GM18511 (cell line): ENCODE data around the gene LRRC4C.

Source experiments
- ATAC-seq: cut with Tn5 transposase; IDR thresholded peaks from one replicate; pipeline ENCODE4 v1.9.1; 2021; ENCODE audit warnings: mild to moderate bottlenecking, moderate library complexity; ENCODE audit not compliant: unreplicated experiment

Gene LRRC4C

GRCh38 chr11:41133023-41133422 lies 326.4 kb downstream of the LRRC4C start:
- no peak for ATAC-seq

- ATAC-seq, result no peak
Observed at GRCh38 chr11:41121600-41121999, 337.9 kb downstream of the LRRC4C start.

GRCh38 chr11:41119484-41119883 lies 340.0 kb downstream of the LRRC4C start:
- ATAC-seq, result no peak

- no peak for ATAC-seq
Observed at GRCh38 chr11:41118521-41118920, 340.9 kb downstream of the LRRC4C start.

GRCh38 chr11:41116970-41117369 lies 342.5 kb downstream of the LRRC4C start:
- no peak for ATAC-seq

- ATAC-seq, result no peak
Observed at GRCh38 chr11:41115066-41115465, 344.4 kb downstream of the LRRC4C start.

- no peak for ATAC-seq
Observed at GRCh38 chr11:41113160-41113559, 346.3 kb downstream of the LRRC4C start.

- ATAC-seq, result no peak
Observed at GRCh38 chr11:41110527-41110926, 348.9 kb downstream of the LRRC4C start.

- ATAC-seq, result no peak
Observed at GRCh38 chr11:41102471-41102870, 357.0 kb downstream of the LRRC4C start.

GRCh38 chr11:41099654-41100053 lies 359.8 kb downstream of the LRRC4C start:
- no peak for ATAC-seq

- no peak for ATAC-seq
Observed at GRCh38 chr11:41085123-41085522, 374.3 kb downstream of the LRRC4C start.

GRCh38 chr11:41081756-41082285 lies 377.6 kb downstream of the LRRC4C start:
- no peak for ATAC-seq

- no peak for ATAC-seq
Observed at GRCh38 chr11:41074318-41074717, 385.1 kb downstream of the LRRC4C start.

GRCh38 chr11:41065432-41065831 lies 394.0 kb downstream of the LRRC4C start:
- ATAC-seq, result no peak

- ATAC-seq, result no peak
Observed at GRCh38 chr11:41058138-41058537, 401.3 kb downstream of the LRRC4C start.

- no peak for ATAC-seq
Observed at GRCh38 chr11:41056892-41057569, 402.4 kb downstream of the LRRC4C start.

GRCh38 chr11:41053894-41054293 lies 405.6 kb downstream of the LRRC4C start:
- ATAC-seq, result no peak

- ATAC-seq, result no peak
Observed at GRCh38 chr11:41051919-41052635, 407.4 kb downstream of the LRRC4C start.

- ATAC-seq, result no peak
Observed at GRCh38 chr11:41050791-41051190, 408.7 kb downstream of the LRRC4C start.

- ATAC-seq, result no peak
Observed at GRCh38 chr11:41047229-41047628, 412.2 kb downstream of the LRRC4C start.

GRCh38 chr11:41045266-41045665 lies 414.2 kb downstream of the LRRC4C start:
- ATAC-seq, result no peak

- no peak for ATAC-seq
Observed at GRCh38 chr11:41044747-41045146, 414.7 kb downstream of the LRRC4C start.
